HepG2 (cell line): ENCODE measurements around the gene SDC1. TPM values are rescaled to one million over a fixed set of nuclear protein-coding genes. Genes with fewer than 3 reads are reported as not detected.

Source experiments
- CEBPG ChIP-seq: IDR thresholded peaks from 2 replicates; pipeline ENCODE4 v1.6.1; 2016
- CHCHD3 ChIP-seq: sonication (generic); formaldehyde crosslinking; IDR thresholded peaks from 2 replicates; pipeline ENCODE4 v1.8.0; 2022; ENCODE audit warnings: mild to moderate bottlenecking, missing genetic modification reagents, moderate library complexity
- FOSL1 ChIP-seq: sonication (generic); formaldehyde crosslinking; IDR thresholded peaks from 2 replicates; pipeline ENCODE4 v1.9.0; 2021; ENCODE audit warnings: missing genetic modification reagents, borderline replicate concordance
- HNF4A ChIP-seq: sonication (generic); formaldehyde crosslinking; IDR thresholded peaks from 2 replicates; pipeline ENCODE4 v1.4.0; 2020; ENCODE audit warnings: missing genetic modification reagents
- KDM3A ChIP-seq: IDR thresholded peaks from 2 replicates; pipeline ENCODE4 v1.6.1; 2018; ENCODE audit warnings: low read depth, missing compliant biosample characterization
- LCORL ChIP-seq, 2 experiments: fragments of 450-650 bp in 1 of 2; sonication (generic) in 1 of 2; formaldehyde crosslinking in 1 of 2; IDR thresholded peaks; 2 replicates each; pipeline versions ENCODE4 v1.5.0 to v1.6.1; 2017 to 2020; ENCODE audit warnings: antibody characterized with exemption in 1 of 2, missing genetic modification reagents in 1 of 2
- MAZ ChIP-seq, 2 experiments: sonication (generic) in 1 of 2; formaldehyde crosslinking in 1 of 2; IDR thresholded peaks; 2 replicates each; pipeline versions ENCODE4 v1.5.0 to v1.6.1; 2012 to 2020; ENCODE audit warnings: low read depth in 2 of 2, mild to moderate bottlenecking in 2 of 2, borderline replicate concordance in 1 of 2, improper control_type of control experiment in 1 of 2, low read length in 1 of 2, missing genetic modification reagents in 1 of 2, moderate library complexity in 1 of 2
- MIXL1 ChIP-seq: IDR thresholded peaks from 2 replicates; pipeline ENCODE4 v1.6.1; 2016
- MXD4 ChIP-seq: IDR thresholded peaks from 2 replicates; pipeline ENCODE4 v1.6.1; 2016; ENCODE audit warnings: mild to moderate bottlenecking, missing biosample characterization, missing genetic modification reagents
- NONO ChIP-seq, 2 experiments: fragments of 450-650 bp in 1 of 2; sonication (generic) in 1 of 2; formaldehyde crosslinking in 1 of 2; IDR thresholded peaks in 1 of 2; conservative IDR thresholded peaks in 1 of 2; 2 replicates each; pipeline versions ENCODE4 v1.6.1 to v1.8.0; 2017 to 2022; ENCODE audit warnings: mild to moderate bottlenecking in 1 of 2, missing genetic modification reagents in 1 of 2, moderate library complexity in 1 of 2
- PHF21A ChIP-seq: sonication (generic); formaldehyde crosslinking; IDR thresholded peaks from 2 replicates; pipeline ENCODE4 v1.5.0; 2020; ENCODE audit warnings: mild to moderate bottlenecking, missing genetic modification reagents
- SIX1 ChIP-seq: sonication (generic); formaldehyde crosslinking; IDR thresholded peaks from 2 replicates; pipeline ENCODE4 v1.4.0; 2020; ENCODE audit warnings: missing genetic modification reagents, borderline replicate concordance
- TARDBP ChIP-seq: sonication (generic); formaldehyde crosslinking; IDR thresholded peaks from 2 replicates; pipeline ENCODE4 v1.8.0; 2022; ENCODE audit warnings: mild to moderate bottlenecking, missing genetic modification reagents
- TSC22D2 ChIP-seq: sonication (generic); formaldehyde crosslinking; IDR thresholded peaks from 2 replicates; pipeline ENCODE4 v1.5.1; 2020; ENCODE audit warnings: missing genetic modification reagents, mild to moderate bottlenecking, borderline replicate concordance
- ZFP82 ChIP-seq: sonication (generic); formaldehyde crosslinking; IDR thresholded peaks from 2 replicates; pipeline ENCODE4 v1.5.1; 2020; ENCODE audit warnings: mild to moderate bottlenecking, missing genetic modification reagents, borderline replicate concordance
- ZNF12 ChIP-seq: sonication (generic); formaldehyde crosslinking; IDR thresholded peaks from 2 replicates; pipeline ENCODE4 v1.5.0; 2020; ENCODE audit warnings: missing genetic modification reagents
- ZNF225 ChIP-seq: sonication (generic); formaldehyde crosslinking; IDR thresholded peaks from 2 replicates; pipeline ENCODE4 v1.4.0; 2020; ENCODE audit warnings: mild to moderate bottlenecking, missing genetic modification reagents
- ZNF263 ChIP-seq: sonication (generic); formaldehyde crosslinking; IDR thresholded peaks from 2 replicates; pipeline ENCODE4 v1.4.0; 2020; ENCODE audit warnings: missing genetic modification reagents
- ZNF292 ChIP-seq: sonication (generic); formaldehyde crosslinking; IDR thresholded peaks from 2 replicates; pipeline ENCODE4 v1.8.1; 2022; ENCODE audit warnings: mild to moderate bottlenecking, low read depth, missing genetic modification reagents, borderline replicate concordance
- ZNF446 ChIP-seq: sonication (generic); formaldehyde crosslinking; IDR thresholded peaks from 2 replicates; pipeline ENCODE4 v1.5.0; 2020; ENCODE audit warnings: mild to moderate bottlenecking, missing genetic modification reagents
- ZNF557 ChIP-seq: sonication (generic); formaldehyde crosslinking; IDR thresholded peaks from 2 replicates; pipeline ENCODE4 v1.4.0; 2020; ENCODE audit warnings: missing genetic modification reagents
- ZNF563 ChIP-seq: sonication (generic); formaldehyde crosslinking; IDR thresholded peaks from 2 replicates; pipeline ENCODE4 v1.8.0; 2022; ENCODE audit warnings: mild to moderate bottlenecking, moderate library complexity, missing genetic modification reagents
- ZNF772 ChIP-seq: sonication (generic); formaldehyde crosslinking; IDR thresholded peaks from 2 replicates; pipeline ENCODE4 v1.5.0; 2020; ENCODE audit warnings: mild to moderate bottlenecking, missing genetic modification reagents
- ZNF788 ChIP-seq: sonication (generic); formaldehyde crosslinking; IDR thresholded peaks from 2 replicates; pipeline ENCODE4 v1.5.0; 2020; ENCODE audit warnings: mild to moderate bottlenecking, missing genetic modification reagents, borderline replicate concordance
- ZNF816 ChIP-seq: sonication (generic); formaldehyde crosslinking; IDR thresholded peaks from 2 replicates; pipeline ENCODE4 v1.8.0; 2022; ENCODE audit warnings: missing genetic modification reagents, mild to moderate bottlenecking, borderline replicate concordance
- ZNF841 ChIP-seq: sonication (generic); formaldehyde crosslinking; IDR thresholded peaks from 2 replicates; pipeline ENCODE4 v1.8.1; 2023; ENCODE audit warnings: missing genetic modification reagents, borderline replicate concordance
- ZSCAN25 ChIP-seq: sonication (generic); formaldehyde crosslinking; IDR thresholded peaks from 2 replicates; pipeline ENCODE4 v1.8.0; 2022; ENCODE audit warnings: mild to moderate bottlenecking, missing genetic modification reagents
- ZSCAN9 ChIP-seq: IDR thresholded peaks from 2 replicates; pipeline ENCODE4 v1.6.1; 2016; ENCODE audit warnings: borderline replicate concordance
- ZZZ3 ChIP-seq: sonication (generic); formaldehyde crosslinking; IDR thresholded peaks from 2 replicates; pipeline ENCODE4 v1.4.0; 2020; ENCODE audit warnings: missing genetic modification reagents, mild to moderate bottlenecking, borderline replicate concordance
- polyA plus RNA-seq, 8 experiments: library from polyadenylated mRNA; depleted of rRNA in 3 of 8; stranded (reverse) in 7 of 8; unstranded in 1 of 8; fragments of >200 nt; fragmentation: Illumina TruSeq in 4 of 8; extraction: Trizol in 4 of 8; gene quantifications; 2 replicates each; pipeline versions ENCODE4 v1.2.1 to v1.2.3, GENCODE V29; 2011 to 2016; ENCODE audit warnings: low read depth in 4 of 8, missing spikeins in 1 of 8, mixed read lengths in 1 of 8; ENCODE audit not compliant: insufficient read depth in 1 of 8
- total RNA-seq, 5 experiments: library from RNA; depleted of rRNA; stranded (reverse); fragments of >200 nt; fragmentation: Illumina TruSeq; extraction: Trizol; gene quantifications; 2 replicates each; pipeline ENCODE4 v1.2.3, GENCODE V29; 2016; ENCODE audit warnings: low read depth in 1 of 5
- TF ChIP-seq, protein P1 (sequence below): IDR thresholded peaks from 2 replicates; pipeline ENCODE4 v1.6.1; 2016; ENCODE audit warnings: missing compliant biosample characterization, missing genetic modification reagents, borderline replicate concordance

Gene SDC1
- total and polyA plus RNA-seq, 2 of the 13 experiments (the other 11 are each of a cell fraction or from before 2014, with no cell fraction given): 108 to 119 TPM

DNA sequence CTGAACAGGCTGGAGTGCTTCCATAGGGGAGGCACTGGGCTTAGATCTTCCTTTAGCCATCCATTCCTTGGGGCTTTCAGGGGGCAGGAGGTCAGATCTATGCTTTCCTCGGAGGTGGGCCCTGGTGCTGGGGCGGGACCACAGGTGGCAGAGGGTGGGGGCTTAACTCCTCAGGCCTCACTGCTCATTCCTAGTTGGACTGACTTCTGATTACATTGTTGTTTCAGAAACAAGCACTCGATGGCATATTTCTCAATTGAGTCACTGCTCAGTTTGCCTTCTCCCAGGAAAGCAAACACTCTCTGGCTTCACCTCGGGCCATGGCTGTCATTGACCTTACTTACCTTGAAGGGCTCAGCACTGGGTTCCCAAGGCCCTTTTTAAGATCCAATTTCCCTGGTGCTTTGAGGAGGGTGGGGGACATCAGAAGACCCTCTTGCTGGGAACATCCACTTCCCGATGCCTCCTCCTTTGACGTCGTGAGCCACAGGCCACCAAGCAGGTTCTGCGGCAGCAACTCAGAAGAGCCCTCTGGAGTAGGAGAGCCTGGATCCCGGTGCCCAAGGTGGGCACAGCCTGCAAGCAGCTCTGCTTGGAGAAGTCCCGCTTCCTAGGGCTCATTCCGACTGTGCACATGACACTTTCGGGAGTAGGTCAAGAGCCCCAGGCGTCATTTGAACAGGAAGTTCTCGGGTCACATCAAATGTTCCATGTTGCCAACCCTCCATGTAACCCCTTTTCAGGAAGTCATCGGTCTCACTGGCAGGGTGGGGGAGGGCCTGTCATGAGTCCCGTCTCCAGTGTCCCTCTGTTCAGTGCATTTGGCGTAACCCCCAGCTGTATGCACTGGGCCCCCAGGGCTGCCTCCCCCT, 40.6 kb downstream of the SDC1 start (continued):
- TF ChIP-seq ZNF263 (CRISPR knock-in tag) (peak; percentile 26; the same call in 1 of the 2 replicates), ZNF772 (peak; percentile 43; the same call in 1 of the 2 replicates), MXD4 (CRISPR knock-in tag) (peak; percentile 73; the same call in 1 of the 2 replicates), ZNF12 (CRISPR knock-in tag) (0 out of 2 replicates have a peak, but pooled peaks have one; percentile 56), NONO (IDR thresholded peaks at IDR 0.05) (no peak), NONO (CRISPR knock-in tag; conservative IDR thresholded peaks at IDR 0.05) (peak; percentile 53; the same call in 1 of the 2 replicates), ZNF557 (no peak), PHF21A (CRISPR knock-in tag) (peak; percentile 61), ZSCAN9 (CRISPR knock-in tag) (peak; percentile 69; the same call in 1 of the 2 replicates), MIXL1 (peak; percentile 60; the same call in 1 of the 2 replicates), SIX1 (CRISPR knock-in tag) (peak; percentile 63; the same call in 1 of the 2 replicates), ZNF563 (CRISPR knock-in tag) (no peak), ZNF292 (CRISPR knock-in tag) (peak; percentile 50; the same call in 1 of the 2 replicates), CEBPG (CRISPR knock-in tag) (peak; percentile 76), LCORL (IDR thresholded peaks at IDR 0.05) (no peak), LCORL (CRISPR knock-in tag; IDR thresholded peaks at IDR 0.05) (peak; percentile 92), ZFP82 (CRISPR knock-in tag) (no peak), ZSCAN25 (CRISPR knock-in tag) (peak; percentile 68; the same call in 1 of the 2 replicates), HNF4A (CRISPR knock-in tag) (peak; percentile 48), FOSL1 (CRISPR knock-in tag) (peak; percentile 92), ZNF225 (no peak), ZNF841 (no peak), ZNF816 (no peak), CHCHD3 (CRISPR knock-in tag) (0 out of 2 replicates have a peak, but pooled peaks have one; percentile 35), ZNF446 (CRISPR knock-in tag) (no peak), MAZ (IDR thresholded peaks at IDR 0.05; ENCODE audit: borderline replicate concordance, low read depth, low read length) (peak; percentile 83; the same call in 1 of the 2 replicates), MAZ (CRISPR knock-in tag; IDR thresholded peaks at IDR 0.05; ENCODE audit: low read depth) (peak; percentile 61), TARDBP (CRISPR knock-in tag) (peak; percentile 49; the same call in 1 of the 2 replicates), ZNF788 (CRISPR knock-in tag) (peak; percentile 85; the same call in 1 of the 2 replicates), TSC22D2 (CRISPR knock-in tag) (peak; percentile 54; the same call in 1 of the 2 replicates), KDM3A (peak; percentile 90), ZZZ3 (CRISPR knock-in tag) (0 out of 2 replicates have a peak, but pooled peaks have one; percentile 37)
- TF ChIP-seq, protein P1, sequence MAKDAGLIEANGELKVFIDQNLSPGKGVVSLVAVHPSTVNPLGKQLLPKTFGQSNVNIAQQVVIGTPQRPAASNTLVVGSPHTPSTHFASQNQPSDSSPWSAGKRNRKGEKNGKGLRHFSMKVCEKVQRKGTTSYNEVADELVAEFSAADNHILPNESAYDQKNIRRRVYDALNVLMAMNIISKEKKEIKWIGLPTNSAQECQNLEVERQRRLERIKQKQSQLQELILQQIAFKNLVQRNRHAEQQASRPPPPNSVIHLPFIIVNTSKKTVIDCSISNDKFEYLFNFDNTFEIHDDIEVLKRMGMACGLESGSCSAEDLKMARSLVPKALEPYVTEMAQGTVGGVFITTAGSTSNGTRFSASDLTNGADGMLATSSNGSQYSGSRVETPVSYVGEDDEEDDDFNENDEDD (CRISPR knock-in tag): peak; percentile 46; the same call in 1 of the 2 replicates
